Spleen (tissue), 13 donors: Measurements from ENCODE around the gene RNF138. TPM values are rescaled to one million over a fixed set of nuclear protein-coding genes. Genes with fewer than 3 reads are reported as not detected.

Source experiments
- DNase-seq: peaks from one replicate; pipeline ENCODE4 v3.0.0-alpha.2; 2020
- H3K27ac ChIP-seq, 8 donors: fragments of 200-600 bp; sonication (generic) in 7 of 8; 1 replicate in 4 of 8; 2 replicates in 4 of 8; pipeline versions ENCODE4 v1.5.0 to v1.8.0; 2016 to 2021; ENCODE audit warnings: inconsistent platforms in 4 of 8, mild to moderate bottlenecking in 4 of 8, moderate library complexity in 1 of 8
- H3K27me3 ChIP-seq, 7 donors: fragments of 200-600 bp; sonication (generic) in 6 of 7; replicated peaks in 1 of 7; 1 replicate in 4 of 7; 2 replicates in 3 of 7; pipeline versions ENCODE4 v1.5.0 to v1.8.0; 2016 to 2021; ENCODE audit warnings: inconsistent platforms in 3 of 7, mild to moderate bottlenecking in 1 of 7
- H3K36me3 ChIP-seq, 6 donors: fragments of 200-600 bp; sonication (generic) in 5 of 6; 1 replicate in 4 of 6; 2 replicates in 2 of 6; pipeline versions ENCODE4 v1.5.0 to v1.8.0; 2016 to 2021; ENCODE audit warnings: inconsistent platforms in 2 of 6
- H3K4me1 ChIP-seq, 6 donors: fragments of 200-600 bp; sonication (generic) in 5 of 6; 1 replicate in 3 of 6; 2 replicates in 3 of 6; pipeline versions ENCODE4 v1.5.0 to v1.8.0; 2016 to 2021; ENCODE audit warnings: inconsistent platforms in 3 of 6
- H3K4me3 ChIP-seq, 8 donors: fragments of 200-600 bp; sonication (generic) in 7 of 8; 1 replicate in 4 of 8; 2 replicates in 4 of 8; pipeline versions ENCODE4 v1.5.0 to v1.8.0; 2016 to 2021; ENCODE audit warnings: inconsistent platforms in 4 of 8, mild to moderate bottlenecking in 4 of 8, moderate library complexity in 2 of 8
- H3K9me3 ChIP-seq, 8 donors: fragments of 200-600 bp; sonication (generic) in 7 of 8; 1 replicate in 4 of 8; 2 replicates in 4 of 8; pipeline versions ENCODE4 v1.5.0 to v1.8.0; 2016 to 2021; ENCODE audit warnings: inconsistent platforms in 4 of 8
- CTCF ChIP-seq, 11 experiments: fragments of 200-600 bp in 7 of 11; fragments of 450-650 bp in 4 of 11; sonication (generic) in 4 of 11; IDR thresholded peaks in 8 of 11; conservative IDR thresholded peaks in 3 of 11; 1 replicate in 7 of 11; 2 replicates in 4 of 11; pipeline versions ENCODE4 v1.4.0 to v1.8.0; 2016 to 2021; ENCODE audit warnings: antibody characterized with exemption in 11 of 11, inconsistent platforms in 4 of 11, mild to moderate bottlenecking in 1 of 11
- POLR2A ChIP-seq, 3 donors: fragments of 450-650 bp; IDR thresholded peaks; one replicate each; pipeline ENCODE4 v1.5.1; 2017; ENCODE audit warnings: antibody characterized with exemption in 3 of 3, mild to moderate bottlenecking in 1 of 3
- POLR2AphosphoS5 ChIP-seq, 3 donors: sonication (generic); formaldehyde crosslinking; IDR thresholded peaks; one replicate each; pipeline ENCODE4 v1.5.1; 2017; ENCODE audit warnings: antibody characterized with exemption in 3 of 3
- WGBS, 5 donors: extraction: QIAGEN DNeasy Blood & Tissue Kit in 3 of 5; methylation state at CpG; one replicate each; pipeline versions ENCODE4 v1.1.5 to v1.1.7; 2013 to 2018; 5-methylcytosine and 5-hydroxymethylcytosine counted together
- intact Hi-C: fragments of 100-400 bp; cut with DNase I; formaldehyde crosslinking; loops from one replicate; pipeline ENCODE4 v1.15.0; 2023; ENCODE audit warnings: low total_unique reads
- long read RNA-seq, 2 donors: transcript quantifications; one replicate each; lab custom pipeline, GENCODE V29; 2026
- polyA plus RNA-seq, 3 donors: library from polyadenylated mRNA; stranded (reverse); fragments of 200-250 nt; gene quantifications; one replicate each; pipeline ENCODE4 v1.2.1, GENCODE V29; 2013
- total RNA-seq, 7 donors: library from RNA; depleted of rRNA in 3 of 7; stranded (reverse); fragments of >200 nt in 3 of 7; fragmentation: NEBNext Ultra II Directional in 4 of 7; extraction: Animal tissue kit (Norgen Biotek cat#: 25700) in 4 of 7; gene quantifications; one replicate each; pipeline versions ENCODE4 v1.1.0 to v1.2.1, GENCODE V29; 2016 to 2021
- donor health status: healthy with polysubstance abuse.
- donor health status: DM: no; HTN: no; CAD: no; lungs with moderate emphysema.
- donor health status: DM: no; HTN: no; CAD: no.
- donor health status: Bipolar disorder and iron deficiency.
- donor health status: healthy.
- donor health status: DM: no; HTN: no; CAD: no.
- donor health status: DM: yes; HTN: yes; CAD: no.

RNF138 gene
- total RNA-seq (10 to 100 TPM; 30.3 to 57.1 (median 43.4) TPM), polyA plus RNA-seq (10 to 100 TPM; 15.9 to 24.6 (median 17.3) TPM)
- long read RNA-seq, donor 1, partial matches to known transcripts: 6 of 8 reads
- long read RNA-seq, donor 1, other reads (novel, unspliced or antisense): 0 of 8 reads
- long read RNA-seq, donor 2, partial matches to known transcripts: 7 of 12 reads
- long read RNA-seq, donor 2, other reads (novel, unspliced or antisense): 0 of 12 reads

DNA sequence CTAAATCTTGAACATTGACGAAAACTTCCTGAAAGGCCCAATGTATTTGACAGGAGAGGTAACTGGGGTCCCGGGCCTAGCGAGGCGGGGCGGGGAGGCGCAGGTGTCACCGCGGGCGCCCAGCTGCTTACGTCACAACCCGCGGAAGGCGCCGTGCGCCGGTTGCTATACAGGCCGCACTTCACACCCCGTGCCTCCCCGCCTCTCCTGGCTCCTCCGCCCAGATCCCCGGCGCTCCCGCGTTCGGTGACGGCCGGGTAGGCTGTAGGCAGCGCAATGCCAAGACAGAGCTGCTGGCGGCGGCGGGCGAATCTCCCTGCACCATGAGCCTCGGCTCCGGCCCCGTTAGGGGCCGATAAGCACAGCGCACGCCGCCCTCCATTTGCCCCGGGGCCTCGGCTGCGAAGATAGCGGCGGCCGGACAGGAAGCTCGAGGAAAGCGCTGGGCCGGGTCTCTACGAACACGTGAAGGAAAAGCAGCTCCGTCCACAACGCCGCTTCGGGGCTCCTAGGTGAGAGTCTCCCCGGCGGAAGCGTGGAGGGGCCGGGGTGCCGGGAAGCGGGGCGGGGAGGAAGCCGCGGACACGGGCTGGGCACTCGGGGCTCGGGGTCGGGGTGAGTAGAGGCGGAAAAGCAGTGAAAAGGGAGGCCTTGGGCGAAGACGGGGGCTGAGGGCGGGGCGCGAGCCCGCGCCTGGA is at the start of gene RNF138:
TSS of gene RNF138 (plus strand) at position 151 of the 698 bp plus-strand sequence. CDS start 903 bp downstream, outside the sequence.
- 0 to 2% (median 1%) methylated on average over 26 to 75 of the region's 75 CpGs for WGBS, 5 donors
- peak within 1 kb of the TSS; percentile 86 to 98 (median 94) for H3K4me3 ChIP-seq
- peaks cover 25 to 60% (median 49%) of the 10 kb centered on the region in 6 donors for H3K4me1 ChIP-seq
- peak within 1 kb of the TSS; percentile 98 to 100 (median 100) for H3K27ac ChIP-seq
- H3K9me3 ChIP-seq: no peaks in the 10 kb centered on the region
- intact Hi-C loops: no loop called here
- peaks cover 0 to 26% (median 4%) of the 10 kb centered on the region in 6 donors for H3K36me3 ChIP-seq
- H3K27me3 ChIP-seq: no peaks in the 10 kb centered on the region
- DNase-seq: peak; percentile 98
- peak in 2 of 11 experiments; percentile 3 to 43 for TF ChIP-seq CTCF (IDR thresholded peaks at IDR 0.05 in 8 of 11, conservative IDR thresholded peaks at IDR 0.05 in 3 of 11)
- peak; percentile 89 to 93 (median 90) for TF ChIP-seq POLR2AphosphoS5 (IDR thresholded peaks at IDR 0.05)
- peak in 1 of 3 donors; percentile 59 for TF ChIP-seq POLR2A (IDR thresholded peaks at IDR 0.05)

- Histone ChIP-seq H3K4me1 (peaks cover 19 to 80% (median 39%) of the 10 kb centered on the region in 6 donors), H3K27ac (peak overlapping the region in 7 of 8 donors; percentile 17 to 74 (median 58)), H3K9me3 (peaks cover 0 to 3% (median 0%) of the 10 kb centered on the region in 8 donors), H3K36me3 (peaks cover 0 to 54% (median 7%) of the 10 kb centered on the region in 6 donors), H3K27me3 (no peaks in the 10 kb centered on the region), H3K4me3 (no peak overlapping the region)
- intact Hi-C loops: no loop called here
- no peak for TF ChIP-seq CTCF (IDR thresholded peaks at IDR 0.05 in 8 of 11, conservative IDR thresholded peaks at IDR 0.05 in 3 of 11)
- TF ChIP-seq POLR2AphosphoS5 (IDR thresholded peaks at IDR 0.05): no peak
- TF ChIP-seq POLR2A (IDR thresholded peaks at IDR 0.05): no peak
- no peak for DNase-seq
These were observed 49.3 kb upstream of the RNF138 start for GRCh38 chr18:32042337-32042736.

- Histone ChIP-seq H3K4me3 (peak overlapping the region in 1 of 8 donors; percentile 2), H3K9me3 (no peaks in the 10 kb centered on the region), H3K27me3 (no peaks in the 10 kb centered on the region), H3K36me3 (peaks cover 0 to 24% (median 0%) of the 10 kb centered on the region in 6 donors), H3K27ac (peak overlapping the region; percentile 42 to 82 (median 74)), H3K4me1 (peaks cover 19 to 75% (median 32%) of the 10 kb centered on the region in 6 donors)
- WGBS, 5 donors: 41 to 56% (median 53%) methylated on average over 4 of the region's 4 CpGs
- no peak for DNase-seq
- TF ChIP-seq CTCF (IDR thresholded peaks at IDR 0.05 in 8 of 11, conservative IDR thresholded peaks at IDR 0.05 in 3 of 11) (no peak), POLR2A (IDR thresholded peaks at IDR 0.05) (no peak), POLR2AphosphoS5 (IDR thresholded peaks at IDR 0.05) (no peak)
- intact Hi-C loops: no loop called here
These were observed 43.1 kb upstream of the RNF138 start for GRCh38 chr18:32048507-32049091.
